Testis (tissue), 3 donors: ENCODE results near the gene LMO2. TPM values are rescaled to one million over a fixed set of nuclear protein-coding genes. Genes with fewer than 3 reads are reported as not detected.

Experiments used
- DNase-seq: peaks from one replicate; pipeline ENCODE4 v3.0.0-alpha.2; 2019
- H3K27ac ChIP-seq, 2 donors: fragments of 200-600 bp; sonication (generic); one replicate each; pipeline ENCODE4 v1.5.1; 2019
- H3K27me3 ChIP-seq: fragments of 200-600 bp; sonication (generic); one replicate; pipeline ENCODE4 v1.5.1; 2019
- H3K36me3 ChIP-seq: fragments of 200-600 bp; sonication (generic); one replicate; pipeline ENCODE4 v1.5.1; 2017; ENCODE audit warnings: low read depth; ENCODE audit errors: missing control alignments
- H3K4me1 ChIP-seq: fragments of 200-600 bp; sonication (generic); one replicate; pipeline ENCODE4 v1.5.1; 2019
- H3K4me3 ChIP-seq, 2 donors: fragments of 200-600 bp; sonication (generic); one replicate each; pipeline ENCODE4 v1.5.1; 2017 to 2019
- H3K9me3 ChIP-seq: fragments of 200-600 bp; sonication (generic); one replicate; pipeline ENCODE4 v1.5.1; 2017
- CTCF ChIP-seq, 3 experiments: fragments of 450-650 bp in 2 of 3; fragments of 200-600 bp in 1 of 3; sonication (generic) in 1 of 3; IDR thresholded peaks; one replicate each; pipeline ENCODE4 v1.5.1; 2016 to 2019; ENCODE audit warnings: antibody characterized with exemption in 3 of 3, mild to moderate bottlenecking in 2 of 3, moderate library complexity in 1 of 3
- POLR2A ChIP-seq: fragments of 450-650 bp; IDR thresholded peaks from one replicate; pipeline ENCODE4 v1.6.1; 2017; ENCODE audit warnings: antibody characterized with exemption, mild to moderate bottlenecking, moderate library complexity
- WGBS, 2 donors: methylation state at CpG; one replicate each; pipeline ENCODE4 v1.1.5; 2018; 5-methylcytosine and 5-hydroxymethylcytosine counted together
- intact Hi-C: fragments of 100-400 bp; cut with DNase I; formaldehyde crosslinking; loops from one replicate; pipeline ENCODE4 v1.15.1; 2023; ENCODE audit warnings: low total_unique reads
- polyA plus RNA-seq: library from polyadenylated mRNA; stranded (reverse); fragments of 350-450 nt; fragmentation: Illumina TruSeq; extraction: RNeasy Lipid Tissue Mini Kit (QIAGEN cat#74804); gene quantifications from one replicate; pipeline ENCODE4 v1.2.3, GENCODE V29; 2014; ENCODE audit warnings: low read depth, low replicate concordance; ENCODE audit not compliant: insufficient read depth
- total RNA-seq, 2 donors: library from RNA; depleted of rRNA; stranded (reverse); fragments of >200 nt; gene quantifications; one replicate each; pipeline ENCODE4 v1.2.3, GENCODE V29; 2016

LMO2 gene
- total and polyA plus RNA-seq, 3 donors from 2014 or later: 6.5 to 18.3 (median 8.1) TPM

- Histone ChIP-seq H3K27me3 (no peaks in the 10 kb centered on the region), H3K27ac (no peak overlapping the region), H3K36me3 (no peaks in the 10 kb centered on the region), H3K4me1 (peaks cover 6% of the 10 kb centered on the region), H3K9me3 (no peaks in the 10 kb centered on the region), H3K4me3 (no peak overlapping the region)
- intact Hi-C loops: no loop called here
- 79 to 88% methylated on average over 7 of the region's 7 CpGs for WGBS, 2 donors
- DNase-seq: no peak
- TF ChIP-seq CTCF (IDR thresholded peaks at IDR 0.05) (no peak), POLR2A (no peak)
Measured at GRCh38 chr11:33880979-33881378, 10.9 kb downstream of the LMO2 start.

- no peak overlapping the region for H3K4me3 ChIP-seq
- WGBS, 2 donors: 93 to 97% methylated on average over 9 of the region's 9 CpGs
- H3K36me3 ChIP-seq: no peaks in the 10 kb centered on the region
- H3K27me3 ChIP-seq: no peaks in the 10 kb centered on the region
- intact Hi-C loops: no loop called here
- no peak for TF ChIP-seq POLR2A
- no peak for TF ChIP-seq CTCF (IDR thresholded peaks at IDR 0.05)
- peaks cover 6% of the 10 kb centered on the region for H3K4me1 ChIP-seq
- no peak overlapping the region for H3K27ac ChIP-seq
- no peak for DNase-seq
- no peaks in the 10 kb centered on the region for H3K9me3 ChIP-seq
Measured at GRCh38 chr11:33879375-33879774, 12.5 kb downstream of the LMO2 start.

GRCh38 chr11:33877038-33877437, 14.8 kb downstream of the LMO2 start:
- Histone ChIP-seq H3K4me1 (peaks cover 6% of the 10 kb centered on the region), H3K4me3 (no peak overlapping the region), H3K9me3 (no peaks in the 10 kb centered on the region), H3K27me3 (no peaks in the 10 kb centered on the region), H3K36me3 (no peaks in the 10 kb centered on the region), H3K27ac (no peak overlapping the region)
- WGBS, 2 donors: 79 to 94% methylated on average over 3 of the region's 3 CpGs
- DNase-seq: no peak
- no peak for TF ChIP-seq POLR2A
- no peak for TF ChIP-seq CTCF (IDR thresholded peaks at IDR 0.05)
- intact Hi-C loops: no loop called here

- WGBS, 2 donors: 89 to 97% methylated on average over 2 of the region's 2 CpGs
- DNase-seq: no peak
- Histone ChIP-seq H3K27me3 (no peaks in the 10 kb centered on the region), H3K9me3 (no peaks in the 10 kb centered on the region), H3K4me1 (no peaks in the 10 kb centered on the region), H3K4me3 (no peak overlapping the region), H3K36me3 (no peaks in the 10 kb centered on the region), H3K27ac (no peak overlapping the region)
- no peak for TF ChIP-seq POLR2A
- TF ChIP-seq CTCF (IDR thresholded peaks at IDR 0.05): no peak
- intact Hi-C loops: no loop called here
Measured at GRCh38 chr11:33875621-33876294, 16.1 kb downstream of the LMO2 start.

- no peaks in the 10 kb centered on the region for H3K27me3 ChIP-seq
- H3K9me3 ChIP-seq: no peaks in the 10 kb centered on the region
- intact Hi-C loops: no loop called here
- H3K27ac ChIP-seq: no peak overlapping the region
- 80 to 81% methylated on average over 12 of the region's 12 CpGs for WGBS, 2 donors
- DNase-seq: no peak
- no peak for TF ChIP-seq POLR2A
- no peak for TF ChIP-seq CTCF (IDR thresholded peaks at IDR 0.05)
- no peaks in the 10 kb centered on the region for H3K4me1 ChIP-seq
- no peak overlapping the region for H3K4me3 ChIP-seq
- no peaks in the 10 kb centered on the region for H3K36me3 ChIP-seq
Measured at GRCh38 chr11:33874910-33875490, 16.9 kb downstream of the LMO2 start.
